ENCODE results near the gene OR4D5.
A peak's percentile ranks its signal among the peaks of the same experiment; 100 is the strongest.

The OR4D5 gene

GRCh38 chr11:123976770-123977560, 37.5 kb downstream of the OR4D5 start:
- Mint-ChIP-seq H3K27me3 (peaks cover 5 to 7% of the 10 kb centered on the region in 2 donors), H3K27ac (peak overlapping the region in 1 of 2 donors; percentile 28), H3K9me3 (peaks cover 6 to 10% of the 10 kb centered on the region in 2 donors), H3K36me3 (ENCODE audit: insufficient read depth) (no peaks in the 10 kb centered on the region), H3K4me3 (no peak overlapping the region), H3K4me1 (ENCODE audit: low read depth in 2 of 2) (no peaks in the 10 kb centered on the region)
- DNase-seq, result no peak
- ATAC-seq (replicated peaks), result no peak

GRCh38 chr11:123977731-123978347, 38.4 kb downstream of the OR4D5 start, which contains the start of gene OR10S1:
TSS of gene OR10S1 (minus strand) at chr11:123977781. CDS start at chr11:123977664, 117 bp downstream.
- Mint-ChIP-seq H3K36me3 (ENCODE audit: insufficient read depth) (no peaks in the 10 kb centered on the region), H3K27ac (peak within 1 kb of the TSS in 1 of 2 donors; percentile 28), H3K4me3 (no peak within 1 kb of the TSS), H3K27me3 (peaks cover 5 to 7% of the 10 kb centered on the region in 2 donors), H3K4me1 (ENCODE audit: low read depth in 2 of 2) (no peaks in the 10 kb centered on the region), H3K9me3 (peaks cover 10 to 19% of the 10 kb centered on the region in 2 donors)
- ATAC-seq (replicated peaks) (no peak), DNase-seq (no peak)

- no peak overlapping the region for H3K27ac Mint-ChIP-seq
- ATAC-seq (replicated peaks), result no peak
These were observed 39.9 kb downstream of the OR4D5 start for GRCh38 chr11:123979311-123979710.

More at GRCh38 chr11:123979311-123979710, 39.9 kb downstream of the OR4D5 start:
- no peak for DNase-seq
- Mint-ChIP-seq H3K9me3 (peaks cover 20 to 28% of the 10 kb centered on the region in 2 donors), H3K27me3 (peaks cover 5 to 7% of the 10 kb centered on the region in 2 donors), H3K4me3 (no peak overlapping the region), H3K4me1 (ENCODE audit: low read depth in 2 of 2) (no peaks in the 10 kb centered on the region), H3K36me3 (ENCODE audit: insufficient read depth) (no peaks in the 10 kb centered on the region)
